HCT116 (cell line): ENCODE data around the gene SGTB. TPM values are rescaled to one million over a fixed set of nuclear protein-coding genes. Genes with fewer than 3 reads are reported as not detected.

Experiments used
- ATAC-seq: fragments of 200-7000 bp; cut with Tn5 transposase; 2 replicates; pipeline ENCODE4 v1.9.1; 2020; ENCODE audit warnings: mild to moderate bottlenecking, moderate library complexity
- BruUV-seq: library from RNA; stranded (reverse); fragments of 400-500 nt; replicated peaks from 2 replicates; lab custom pipeline; 2021; lab: Mats Ljungman, UMichigan
- CTCF ChIA-PET: fragments of 300-600 bp; sonication (Branson Sonifier 250); formaldehyde crosslinking; loops from one replicate; lab custom pipeline; 2021; ENCODE audit warnings: antibody characterized with exemption; lab: Charles Lee
- POLR2A ChIA-PET: fragments of 300-600, 350-600 bp; sonication (Branson Sonifier 250); formaldehyde crosslinking; loops from one replicate; lab custom pipeline; 2021; ENCODE audit warnings: antibody characterized with exemption; lab: Charles Lee
- RAD21 ChIA-PET, 2 experiments: fragments of 300-600 bp; sonication (Branson Sonifier 250); formaldehyde crosslinking; loops; one replicate each; lab custom pipeline; 2023; ENCODE audit warnings: low total read pairs in 2 of 2; ENCODE audit not compliant: uncharacterized antibody in 2 of 2, unreplicated experiment in 2 of 2, low non-redundant PET in 1 of 2; lab: Charles Lee
- DNase-seq: peaks from one replicate; pipeline ENCODE4 v3.0.0-alpha.2; 2010; ENCODE audit warnings: low read depth, low spot score
- H2AFZ ChIP-seq: fragments of 200-600 bp; shearing (Covaris generic), sonication (generic); 2 replicates; pipeline ENCODE4 v1.6.1; 2017; ENCODE audit warnings: low read depth, mixed run types, mixed read lengths, antibody characterized with exemption, low read length; ENCODE audit not compliant: poor library complexity, severe bottlenecking
- H3K27ac ChIP-seq: 2 replicates; pipeline ENCODE4 v1.5.1; 2012; ENCODE audit warnings: low read depth, low read length
- H3K27me3 ChIP-seq: fragments of 200-600 bp; sonication (generic); 2 replicates; pipeline ENCODE4 v1.6.1; 2016; ENCODE audit warnings: mixed run types, low read length, mixed read lengths; ENCODE audit not compliant: insufficient read depth
- H3K36me3 ChIP-seq, 2 experiments: fragments of 200-500 bp in 1 of 2; fragments of 200-600 bp in 1 of 2; sonication (Bioruptor generic) in 1 of 2; sonication (generic) in 1 of 2; 2 replicates each; pipeline versions ENCODE4 v1.5.1 to v1.6.1; 2014 to 2016; ENCODE audit warnings: low read length in 2 of 2, inconsistent platforms in 1 of 2, mixed read lengths in 1 of 2, mixed run types in 1 of 2; ENCODE audit not compliant: insufficient read depth in 2 of 2, control insufficient read depth in 1 of 2
- H3K4me1 ChIP-seq, 2 experiments: fragments of 200-600 bp in 1 of 2; sonication (generic) in 1 of 2; 2 replicates each; pipeline versions ENCODE4 v1.5.1 to v1.6.1; 2012 to 2017; ENCODE audit warnings: low read length in 2 of 2, inconsistent platforms in 1 of 2, mild to moderate bottlenecking in 1 of 2, mixed read lengths in 1 of 2, mixed run types in 1 of 2, moderate library complexity in 1 of 2; ENCODE audit not compliant: insufficient read depth in 2 of 2, control insufficient read depth in 1 of 2
- H3K4me2 ChIP-seq: fragments of 200-600 bp; sonication (generic); 2 replicates; pipeline ENCODE4 v1.6.1; 2017; ENCODE audit warnings: mixed run types, low read length, mixed read lengths
- H3K4me3 ChIP-seq, 2 experiments: fragments of 200-600 bp in 1 of 2; sonication (generic) in 1 of 2; replicated peaks in 1 of 2; 2 replicates each; pipeline ENCODE4 v1.5.1; 2011 to 2016; ENCODE audit warnings: low read length in 2 of 2, control low read depth in 1 of 2, low read depth in 1 of 2, mild to moderate bottlenecking in 1 of 2, mixed read lengths in 1 of 2, mixed run types in 1 of 2
- H3K79me2 ChIP-seq: fragments of 200-600 bp; sonication (generic); 2 replicates; pipeline ENCODE4 v1.6.1; 2017; ENCODE audit warnings: mild to moderate bottlenecking, mixed run types, low read length, moderate library complexity, mixed read lengths; ENCODE audit not compliant: insufficient read depth
- H3K9ac ChIP-seq: fragments of 200-600 bp; sonication (generic); 2 replicates; pipeline ENCODE4 v1.6.1; 2016; ENCODE audit warnings: low read length, mixed read lengths
- H3K9me2 ChIP-seq: fragments of 200-600 bp; sonication (generic), shearing (Covaris generic); 2 replicates; pipeline ENCODE4 v1.6.1; 2017; ENCODE audit warnings: mixed run types, mild to moderate bottlenecking, moderate library complexity; ENCODE audit not compliant: insufficient read depth
- H3K9me3 ChIP-seq, 2 experiments: fragments of 200-500 bp in 1 of 2; fragments of 200-600 bp in 1 of 2; sonication (Bioruptor generic) in 1 of 2; sonication (generic) in 1 of 2; 2 replicates each; pipeline ENCODE4 v1.6.1; 2014 to 2017; ENCODE audit warnings: low read length in 2 of 2, mixed read lengths in 2 of 2, inconsistent platforms in 1 of 2, low read depth in 1 of 2, mild to moderate bottlenecking in 1 of 2, mixed run types in 1 of 2, moderate library complexity in 1 of 2; ENCODE audit not compliant: control insufficient read depth in 1 of 2, insufficient read depth in 1 of 2
- H4K20me1 ChIP-seq: fragments of 200-600 bp; sonication (generic), shearing (Covaris generic); 2 replicates; pipeline ENCODE4 v1.6.1; 2017; ENCODE audit warnings: mixed run types, mild to moderate bottlenecking, moderate library complexity; ENCODE audit not compliant: insufficient read depth
- CBX3 ChIP-seq: IDR thresholded peaks from 2 replicates; pipeline ENCODE4 v1.6.1; 2012; ENCODE audit warnings: low read depth
- CEBPB ChIP-seq: IDR thresholded peaks from 2 replicates; pipeline ENCODE4 v1.6.1; 2012; ENCODE audit warnings: low read depth
- CTCF ChIP-seq, 3 experiments: fragments of 200-600 bp in 1 of 3; sonication (generic) in 1 of 3; IDR thresholded peaks in 2 of 3; conservative IDR thresholded peaks in 1 of 3; 2 replicates each; pipeline ENCODE4 v1.5.1; 2012 to 2017; ENCODE audit warnings: low read depth in 2 of 3, low read length in 2 of 3, antibody characterized with exemption in 1 of 3, borderline replicate concordance in 1 of 3, control low read depth in 1 of 3, mild to moderate bottlenecking in 1 of 3, mixed read lengths in 1 of 3, mixed run types in 1 of 3, moderate library complexity in 1 of 3; ENCODE audit not compliant: insufficient read depth in 1 of 3
- EGR1 ChIP-seq: IDR thresholded peaks from 2 replicates; pipeline ENCODE4 v1.6.1; 2012; ENCODE audit warnings: low read depth
- ELF1 ChIP-seq: IDR thresholded peaks from 2 replicates; pipeline ENCODE4 v1.6.1; 2012; ENCODE audit warnings: low read depth, borderline replicate concordance
- EZH2 ChIP-seq: fragments of 200-600 bp; sonication (generic); IDR thresholded peaks from 2 replicates; pipeline ENCODE4 v1.6.1; 2017; ENCODE audit warnings: antibody characterized with exemption, mixed run types
- EZH2phosphoT487 ChIP-seq: fragments of 200-600 bp; IDR thresholded peaks from 2 replicates; pipeline ENCODE4 v1.6.1; 2018; ENCODE audit warnings: antibody characterized with exemption, borderline replicate concordance
- JUND ChIP-seq: IDR thresholded peaks from 2 replicates; pipeline ENCODE4 v1.6.1; 2012
- MAX ChIP-seq: IDR thresholded peaks from 2 replicates; pipeline ENCODE4 v1.6.1; 2012
- POLR2A ChIP-seq: IDR thresholded peaks from 2 replicates; pipeline ENCODE4 v1.7.0; 2011; ENCODE audit warnings: borderline replicate concordance; ENCODE audit not compliant: insufficient read depth, insufficient read length; ENCODE audit errors: extremely low read depth
- RAD21 ChIP-seq: IDR thresholded peaks from 2 replicates; pipeline ENCODE4 v1.6.1; 2012; ENCODE audit warnings: low read depth, mild to moderate bottlenecking
- SP1 ChIP-seq: IDR thresholded peaks from 2 replicates; pipeline ENCODE4 v1.6.1; 2012; ENCODE audit warnings: low read depth
- SRF ChIP-seq: IDR thresholded peaks from 2 replicates; pipeline ENCODE4 v1.6.1; 2012; ENCODE audit warnings: low read depth
- TCF7L2 ChIP-seq: IDR thresholded peaks from 2 replicates; pipeline ENCODE4 v1.7.0; 2011; ENCODE audit warnings: borderline replicate concordance, inconsistent platforms; ENCODE audit not compliant: insufficient read depth, insufficient read length; ENCODE audit errors: extremely low read depth
- YY1 ChIP-seq: IDR thresholded peaks from 2 replicates; pipeline ENCODE4 v1.6.1; 2011; ENCODE audit warnings: low read length, low read depth, moderate library complexity, mild to moderate bottlenecking; ENCODE audit not compliant: insufficient replicate concordance; ENCODE audit errors: extremely low read depth
- ZBTB33 ChIP-seq: IDR thresholded peaks from 2 replicates; pipeline ENCODE4 v1.6.1; 2011; ENCODE audit warnings: mild to moderate bottlenecking, low read length, moderate library complexity; ENCODE audit not compliant: insufficient replicate concordance; ENCODE audit errors: extremely low read depth
- ZFX ChIP-seq: fragments of 450-650 bp; IDR thresholded peaks from 2 replicates; pipeline ENCODE4 v1.6.1; 2017
- ZNF274 ChIP-seq: fragments of 200-500 bp; sonication (Bioruptor generic); IDR thresholded peaks from 2 replicates; pipeline ENCODE4 v1.6.1; 2014; ENCODE audit warnings: mild to moderate bottlenecking, low read depth, low read length, inconsistent platforms
- intact Hi-C: fragments of 100-400 bp; cut with micrococcal nuclease; formaldehyde crosslinking; loops from 2 replicates; pipeline ENCODE4 v1.10.0; 2022
- total RNA-seq: library from RNA; stranded (reverse); gene quantifications from one replicate; pipeline ENCODE4 v1.2.1, GENCODE V29; 2021; ENCODE audit not compliant: unreplicated experiment

SGTB gene
- total RNA-seq, 1 experiment from 2014 or later = 12.6 TPM

- H3K27me3 ChIP-seq = no peaks in the 10 kb centered on the region
- RAD21 ChIA-PET = no interaction called here
- TF ChIP-seq EZH2 (no peak), ELF1 (no peak), CBX3 (no peak), ZBTB33 (no peak), ZNF274 (no peak), CEBPB (no peak), ZFX (no peak), SP1 (no peak), CTCF (IDR thresholded peaks at IDR 0.05 in 2 of 3, conservative IDR thresholded peaks at IDR 0.05 in 1 of 3; ENCODE audit: borderline replicate concordance in 1 of 3, insufficient read depth in 1 of 3, low read depth in 2 of 3, low read length in 2 of 3) (no peak), SRF (no peak), YY1 (no peak), TCF7L2 (no peak), JUND (no peak), RAD21 (no peak), MAX (no peak), EGR1 (no peak), POLR2A (no peak), EZH2phosphoT487 (no peak)
Observed at GRCh38 chr5:65640240-65640639, 81.7 kb downstream of the SGTB start.

More at GRCh38 chr5:65640240-65640639, 81.7 kb downstream of the SGTB start:
- Histone ChIP-seq H3K9me2 (no peaks in the 10 kb centered on the region), H3K9ac (no peak overlapping the region), H3K36me3 (peaks cover 0 to 3% of the 10 kb centered on the region in 2 experiments; a peak in 1 of 4 replicates), H2AFZ (no peak overlapping the region), H3K79me2 (no peaks in the 10 kb centered on the region), H3K4me2 (no peak overlapping the region), H4K20me1 (no peaks in the 10 kb centered on the region), H3K4me3 (no peak overlapping the region), H3K27ac (no peak overlapping the region), H3K9me3 (no peaks in the 10 kb centered on the region), H3K4me1 (no peaks in the 10 kb centered on the region)
- DNase-seq (no peak), ATAC-seq (no peak)
- ChIA-PET CTCF (no interaction called here), POLR2A (no interaction called here)
- BruUV-seq = no TSS peak
- intact Hi-C loops = no loop called here
